Spinal cord (tissue), 10 donors: ENCODE results near the gene CERK. TPM values are rescaled to one million over a fixed set of nuclear protein-coding genes. Genes with fewer than 3 reads are reported as not detected.
"Not testable (repeated sequence)": the region's sequence is repeated elsewhere in the genome, so short reads cannot be mapped to it uniquely, and the experiment has no call there.

Source experiments
- DNase-seq, 6 donors: peaks; one replicate each; pipeline versions ENCODE4 v3.0.0 to v3.0.0-alpha.2; 2013 to 2015; ENCODE audit warnings: low spot score in 6 of 6, low read depth in 4 of 6
- H3K27ac ChIP-seq: one replicate; pipeline ENCODE4 v1.5.1; 2013; ENCODE audit warnings: low read depth, low read length, control low read depth
- H3K27me3 ChIP-seq: one replicate; pipeline ENCODE4 v1.6.1; 2013; ENCODE audit warnings: low read length; ENCODE audit not compliant: control insufficient read depth, insufficient read depth
- H3K36me3 ChIP-seq: one replicate; pipeline ENCODE4 v1.6.1; 2013; ENCODE audit warnings: low read length; ENCODE audit not compliant: control insufficient read depth, insufficient read depth
- H3K4me1 ChIP-seq: one replicate; pipeline ENCODE4 v1.6.1; 2013; ENCODE audit warnings: low read length; ENCODE audit not compliant: control insufficient read depth, insufficient read depth
- H3K4me3 ChIP-seq: one replicate; pipeline ENCODE4 v1.5.1; 2013; ENCODE audit warnings: low read depth, low read length, control low read depth
- H3K9me3 ChIP-seq: one replicate; pipeline ENCODE4 v1.6.1; 2013; ENCODE audit warnings: low read length; ENCODE audit not compliant: control insufficient read depth, insufficient read depth
- WGBS: methylation state at CpG from one replicate; pipeline ENCODE4 v1.1.5; 2013; ENCODE audit warnings: missing lambda C conversion rate; ENCODE audit not compliant: insufficient coverage; 5-methylcytosine and 5-hydroxymethylcytosine counted together
- polyA plus RNA-seq, 2 donors: library from polyadenylated mRNA; unstranded; fragments of 120-200 nt; gene quantifications; one replicate each; pipeline ENCODE4 v1.2.1, GENCODE V29; 2013; ENCODE audit not compliant: insufficient read length in 2 of 2
- total RNA-seq, 2 donors: library from RNA; depleted of rRNA in 1 of 2; stranded (reverse); fragments of 120-200 nt in 1 of 2; fragments of >200 nt in 1 of 2; gene quantifications; one replicate each; pipeline versions ENCODE4 v1.2.3 to v1.2.4, GENCODE V29; 2013 to 2014
- donor health status: healthy.

Gene CERK
- total and polyA plus RNA-seq, 4 donors: 43.1 to 55.3 (median 54.5) TPM

DNA sequence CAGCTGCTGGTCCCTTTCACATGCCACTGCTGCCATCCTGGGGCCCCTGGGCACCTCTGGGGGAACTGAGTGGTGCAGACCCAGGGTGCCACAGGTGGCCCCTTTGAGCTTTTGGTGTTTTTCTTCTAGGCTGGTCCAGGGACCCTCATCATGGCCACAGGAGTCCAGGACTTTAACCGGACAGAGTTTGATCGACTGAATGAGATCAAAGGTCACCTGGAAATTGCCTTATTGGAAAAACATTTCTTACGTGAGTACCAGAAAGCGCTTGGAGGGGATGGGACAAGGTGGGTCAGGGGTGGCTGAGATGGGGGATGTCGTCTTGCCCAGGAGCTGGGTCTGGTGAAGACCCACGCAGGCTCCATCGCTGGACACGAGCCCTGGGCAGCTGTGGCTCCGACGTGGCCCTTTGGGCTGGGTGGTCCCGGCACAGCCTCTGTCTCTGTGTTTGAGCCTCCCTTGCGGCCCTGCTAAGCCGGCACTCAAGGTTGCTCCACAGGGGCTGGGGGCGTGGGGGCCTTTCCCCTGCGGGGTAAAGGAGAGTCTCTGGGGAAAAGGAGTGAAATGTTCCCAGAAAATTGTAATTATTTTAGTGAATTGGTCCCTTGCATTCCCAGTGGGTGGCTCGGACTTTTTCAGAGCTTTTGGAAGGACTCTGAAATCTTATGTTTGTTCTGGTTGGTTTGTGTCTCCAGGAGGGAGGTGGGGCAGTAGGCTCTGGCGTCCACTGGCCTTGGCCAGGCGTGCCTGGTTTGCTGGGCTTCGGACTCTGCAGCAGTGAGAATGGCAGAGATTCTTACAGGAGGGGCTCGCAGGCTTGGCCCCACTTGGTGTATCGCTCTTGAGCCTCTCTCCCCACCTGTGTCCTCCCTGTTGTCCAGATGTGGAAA is 100.1 kb downstream of the CERK start:
- DNase-seq: no peak
- Histone ChIP-seq H3K27me3 (no peaks in the 10 kb centered on the region), H3K27ac (no peak overlapping the region), H3K4me3 (no peak overlapping the region), H3K4me1 (peaks cover 46% of the 10 kb centered on the region), H3K9me3 (no peaks in the 10 kb centered on the region), H3K36me3 (peaks cover 58% of the 10 kb centered on the region)
- WGBS: 82% methylated on average over 21 of the region's 21 CpGs

GRCh38 chr22:46636221-46637002 is 101.6 kb downstream of the CERK start:
- Histone ChIP-seq H3K4me3 (no peak overlapping the region), H3K36me3 (peaks cover 68% of the 10 kb centered on the region), H3K27me3 (no peaks in the 10 kb centered on the region), H3K4me1 (peaks cover 41% of the 10 kb centered on the region), H3K9me3 (no peaks in the 10 kb centered on the region), H3K27ac (no peak overlapping the region)
- WGBS: 82% methylated on average over 29 of the region's 29 CpGs
- no peak for DNase-seq

GRCh38 chr22:46635756-46636155 is 102.3 kb downstream of the CERK start:
- Histone ChIP-seq H3K4me1 (peaks cover 34% of the 10 kb centered on the region), H3K27me3 (no peaks in the 10 kb centered on the region), H3K27ac (no peak overlapping the region), H3K9me3 (no peaks in the 10 kb centered on the region), H3K4me3 (no peak overlapping the region), H3K36me3 (peaks cover 73% of the 10 kb centered on the region)
- 78% methylated on average over 10 of the region's 11 CpGs for WGBS
- DNase-seq: no peak

GRCh38 chr22:46634973-46635685 is 102.9 kb downstream of the CERK start:
- DNase-seq, H3K27ac ChIP-seq, H3K9me3 ChIP-seq, H3K27me3 ChIP-seq, H3K4me3 ChIP-seq: not testable (repeated sequence)
- Histone ChIP-seq H3K36me3 (peaks cover 76% of the 10 kb centered on the region), H3K4me1 (peaks cover 30% of the 10 kb centered on the region)
- 65% methylated on average over 8 of the region's 30 CpGs for WGBS

Other genes with a start within 250 kb of the CERK start
- 1 to 10 TPM; 2.9 to 5.6 TPM for gene CELSR1, start 200.6 kb downstream of the CERK start, total RNA-seq
- 1 to 10 TPM; 7.6 to 8.2 TPM for gene CELSR1, start 200.6 kb downstream of the CERK start, polyA plus RNA-seq
- 10 to 100 TPM; 25.1 to 36.8 TPM for gene GRAMD4, start 117.9 kb downstream of the CERK start, total RNA-seq
- gene GRAMD4, start 117.9 kb downstream of the CERK start, polyA plus RNA-seq: 10 to 100 TPM; 42.2 to 42.5 TPM
- 10 to 100 TPM in 1 of 2 donors, 1 to 10 TPM in 1; 7.1 to 10.0 TPM for gene TBC1D22A, start 24.4 kb upstream of the CERK start, total RNA-seq
- 10 to 100 TPM; 11.5 to 14.6 TPM for gene TBC1D22A, start 24.4 kb upstream of the CERK start, polyA plus RNA-seq